Liver (tissue), 9 donors: ENCODE results near the gene UNCX. TPM values are rescaled to one million over a fixed set of nuclear protein-coding genes. Genes with fewer than 3 reads are reported as not detected.

ENCODE experiments used
- DNase-seq: peaks from one replicate; pipeline ENCODE4 v3.0.0-alpha.2; 2017; ENCODE audit warnings: low spot score
- H3K27ac ChIP-seq, 2 donors: one replicate each; pipeline ENCODE4 v1.7.0; 2013; ENCODE audit warnings: inconsistent platforms in 2 of 2, low read length in 2 of 2, control low read depth in 1 of 2, low read depth in 1 of 2, mild to moderate bottlenecking in 1 of 2
- H3K27me3 ChIP-seq, 4 donors: one replicate each; pipeline versions ENCODE4 v1.6.1 to v1.7.0; 2013; ENCODE audit warnings: low read length in 3 of 4, inconsistent platforms in 1 of 4, mild to moderate bottlenecking in 1 of 4, moderate library complexity in 1 of 4; ENCODE audit not compliant: control insufficient read depth in 4 of 4, insufficient read depth in 4 of 4
- H3K36me3 ChIP-seq, 4 donors: one replicate each; pipeline versions ENCODE4 v1.6.1 to v1.7.0; 2013; ENCODE audit warnings: low read length in 3 of 4, mild to moderate bottlenecking in 3 of 4, low read depth in 1 of 4, moderate library complexity in 1 of 4; ENCODE audit not compliant: control insufficient read depth in 4 of 4, insufficient read depth in 3 of 4
- H3K4me1 ChIP-seq, 4 donors: one replicate each; pipeline versions ENCODE4 v1.6.1 to v1.7.0; 2013; ENCODE audit warnings: low read length in 3 of 4, mild to moderate bottlenecking in 3 of 4, moderate library complexity in 1 of 4; ENCODE audit not compliant: control insufficient read depth in 4 of 4, insufficient read depth in 4 of 4
- H3K4me3 ChIP-seq, 3 donors: one replicate each; pipeline versions ENCODE4 v1.6.1 to v1.7.0; 2013; ENCODE audit warnings: low read length in 3 of 3, control low read depth in 1 of 3, low read depth in 1 of 3, mild to moderate bottlenecking in 1 of 3
- H3K9ac ChIP-seq, 2 donors: one replicate each; pipeline ENCODE4 v1.7.0; 2013; ENCODE audit warnings: low read length in 2 of 2, mild to moderate bottlenecking in 2 of 2, moderate library complexity in 2 of 2, control low read depth in 1 of 2, low read depth in 1 of 2
- H3K9me3 ChIP-seq, 4 donors: one replicate each; pipeline versions ENCODE4 v1.6.1 to v1.7.0; 2013; ENCODE audit warnings: low read length in 3 of 4; ENCODE audit not compliant: control insufficient read depth in 4 of 4
- EGR1 ChIP-seq, 2 donors: IDR thresholded peaks; 2 replicates each; pipeline ENCODE4 v1.6.1; 2016 to 2018; ENCODE audit warnings: antibody characterized with exemption in 2 of 2, low read depth in 2 of 2
- FOXA1 ChIP-seq: IDR thresholded peaks from 2 replicates; pipeline ENCODE4 v1.6.1; 2016; ENCODE audit warnings: antibody characterized with exemption
- FOXA2 ChIP-seq: IDR thresholded peaks from 2 replicates; pipeline ENCODE4 v1.6.1; 2016; ENCODE audit warnings: antibody characterized with exemption
- GABPA ChIP-seq, 2 donors: IDR thresholded peaks in 1 of 2; conservative IDR thresholded peaks in 1 of 2; 2 replicates each; pipeline ENCODE4 v1.6.1; 2016; ENCODE audit warnings: antibody characterized with exemption in 2 of 2, mild to moderate bottlenecking in 1 of 2, moderate library complexity in 1 of 2
- HNF4A ChIP-seq, 2 donors: conservative IDR thresholded peaks; 2 replicates each; pipeline ENCODE4 v1.6.1; 2016; ENCODE audit warnings: antibody characterized with exemption in 2 of 2, mild to moderate bottlenecking in 2 of 2
- HNF4G ChIP-seq: IDR thresholded peaks from 2 replicates; pipeline ENCODE4 v1.6.1; 2016; ENCODE audit warnings: antibody characterized with exemption
- JUND ChIP-seq, 2 donors: IDR thresholded peaks; 2 replicates each; pipeline ENCODE4 v1.6.1; 2016; ENCODE audit warnings: antibody characterized with exemption in 2 of 2
- NR2F2 ChIP-seq: IDR thresholded peaks from 2 replicates; pipeline ENCODE4 v1.6.1; 2016; ENCODE audit warnings: antibody characterized with exemption
- RAD21 ChIP-seq, 2 donors: IDR thresholded peaks; 2 replicates each; pipeline ENCODE4 v1.6.1; 2016; ENCODE audit warnings: antibody characterized with exemption in 2 of 2, mild to moderate bottlenecking in 2 of 2
- RXRA ChIP-seq, 2 donors: IDR thresholded peaks; 2 replicates each; pipeline ENCODE4 v1.6.1; 2017 to 2018; ENCODE audit warnings: antibody characterized with exemption in 2 of 2, mild to moderate bottlenecking in 1 of 2
- SP1 ChIP-seq: IDR thresholded peaks from 2 replicates; pipeline ENCODE4 v1.6.1; 2018; ENCODE audit warnings: antibody characterized with exemption, mild to moderate bottlenecking
- TAF1 ChIP-seq: conservative IDR thresholded peaks from 2 replicates; pipeline ENCODE4 v1.6.1; 2016; ENCODE audit warnings: antibody characterized with exemption, mild to moderate bottlenecking
- YY1 ChIP-seq: IDR thresholded peaks from 2 replicates; pipeline ENCODE4 v1.6.1; 2016; ENCODE audit warnings: antibody characterized with exemption, mild to moderate bottlenecking
- WGBS: extraction: QIAGEN DNeasy Blood & Tissue Kit; methylation state at CpG from one replicate; pipeline ENCODE4 v1.1.7; 2013; 5-methylcytosine and 5-hydroxymethylcytosine counted together
- polyA plus RNA-seq, 2 donors: library from polyadenylated mRNA; stranded (reverse) in 1 of 2; unstranded in 1 of 2; fragments of 200-250 nt in 1 of 2; fragments of >200 nt in 1 of 2; fragmentation: Nextera tagmentation in 1 of 2; extraction: Ambion mirVana in 1 of 2; gene quantifications; one replicate each; pipeline versions ENCODE4 v1.2.1 to v1.2.3, GENCODE V29; 2013 to 2015
- total RNA-seq, 2 donors: library from RNA; depleted of rRNA; stranded (reverse); fragments of >200 nt; gene quantifications; one replicate each; pipeline ENCODE4 v1.2.3, GENCODE V29; 2014
- TF ChIP-seq, protein P1 (sequence below): IDR thresholded peaks from 2 replicates; pipeline ENCODE4 v1.6.1; 2016; ENCODE audit warnings: antibody characterized with exemption
- TF ChIP-seq, protein P2 (sequence below): IDR thresholded peaks from 2 replicates; pipeline ENCODE4 v1.6.1; 2016; ENCODE audit warnings: antibody characterized with exemption
- TF ChIP-seq, protein P3 (sequence below): IDR thresholded peaks from 2 replicates; pipeline ENCODE4 v1.6.1; 2016; ENCODE audit warnings: antibody characterized with exemption, mild to moderate bottlenecking
- TF ChIP-seq, protein P4 (sequence below): fragments of 150-350 bp; IDR thresholded peaks from 2 replicates; pipeline ENCODE4 v1.5.1; 2017; ENCODE audit warnings: improper control_type of control experiment, low read depth, low read length; ENCODE audit not compliant: missing input control
- TF ChIP-seq, protein P5 (sequence below): IDR thresholded peaks from 2 replicates; pipeline ENCODE4 v1.6.1; 2016; ENCODE audit warnings: antibody characterized with exemption
- donor health status: healthy.
- donor health status: healthy.
- donor health status: healthy.
- donor health status: healthy.
- donor health status: healthy.

Gene UNCX
- total and polyA plus RNA-seq, 4 donors: not detected

DNA sequence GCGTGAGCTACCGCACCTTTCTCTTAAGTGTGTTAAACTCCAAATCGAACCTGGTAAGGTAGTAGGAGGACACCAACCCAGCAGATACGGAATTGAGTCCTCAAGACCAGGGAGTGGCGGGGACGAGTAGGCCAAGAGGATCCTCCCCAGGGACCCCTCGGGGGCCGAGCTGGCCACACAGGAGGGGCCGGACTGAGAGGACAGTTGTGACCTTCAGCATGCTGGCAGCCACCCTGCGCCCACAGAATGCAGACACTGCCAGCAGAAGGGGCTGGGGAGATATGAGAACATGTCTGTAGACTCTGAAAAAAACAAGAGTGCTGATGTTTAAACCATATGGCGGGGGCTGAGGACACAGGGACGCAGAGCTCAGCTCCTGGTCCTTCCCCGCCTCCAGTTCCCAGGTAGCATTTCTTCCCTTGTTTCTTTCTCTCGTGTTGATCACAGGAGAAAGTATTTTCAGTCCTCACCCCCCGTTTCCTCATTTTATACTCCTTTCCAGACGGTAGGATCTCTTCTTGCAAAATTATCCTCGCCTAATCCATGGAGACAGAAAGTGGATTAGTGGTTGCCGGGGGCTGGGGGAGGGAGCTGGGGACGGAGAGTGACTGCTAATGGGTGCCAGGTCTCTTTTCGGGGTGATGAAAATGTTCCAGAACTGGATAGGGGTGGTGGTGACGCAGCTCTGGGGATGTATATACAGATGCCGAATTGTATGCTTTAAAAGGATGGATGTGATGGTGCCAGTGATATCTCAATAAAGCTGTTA, 11.5 kb upstream of the UNCX start:
- peaks cover 0 to 3% (median 0%) of the 10 kb centered on the region in 4 donors for H3K4me1 ChIP-seq

More for the DNA sequence above, 11.5 kb upstream of the UNCX start:
- Histone ChIP-seq H3K4me3 (no peak overlapping the region), H3K27me3 (peaks cover 6 to 18% (median 13%) of the 10 kb centered on the region in 4 donors), H3K27ac (no peak overlapping the region), H3K9me3 (no peaks in the 10 kb centered on the region), H3K36me3 (no peaks in the 10 kb centered on the region), H3K9ac (no peak overlapping the region)
- TF ChIP-seq EGR1 (IDR thresholded peaks at IDR 0.05; ENCODE audit: low read depth in 2 of 2) (no peak), RAD21 (IDR thresholded peaks at IDR 0.05) (no peak), HNF4A (conservative IDR thresholded peaks at IDR 0.05) (no peak), FOXA2 (no peak), FOXA1 (no peak), JUND (IDR thresholded peaks at IDR 0.05) (no peak), SP1 (no peak), RXRA (IDR thresholded peaks at IDR 0.05) (no peak), YY1 (no peak), NR2F2 (no peak), GABPA (IDR thresholded peaks at IDR 0.05 in 1 of 2, conservative IDR thresholded peaks at IDR 0.05 in 1 of 2) (no peak), TAF1 (no peak), HNF4G (no peak)
- TF ChIP-seq, protein P1, sequence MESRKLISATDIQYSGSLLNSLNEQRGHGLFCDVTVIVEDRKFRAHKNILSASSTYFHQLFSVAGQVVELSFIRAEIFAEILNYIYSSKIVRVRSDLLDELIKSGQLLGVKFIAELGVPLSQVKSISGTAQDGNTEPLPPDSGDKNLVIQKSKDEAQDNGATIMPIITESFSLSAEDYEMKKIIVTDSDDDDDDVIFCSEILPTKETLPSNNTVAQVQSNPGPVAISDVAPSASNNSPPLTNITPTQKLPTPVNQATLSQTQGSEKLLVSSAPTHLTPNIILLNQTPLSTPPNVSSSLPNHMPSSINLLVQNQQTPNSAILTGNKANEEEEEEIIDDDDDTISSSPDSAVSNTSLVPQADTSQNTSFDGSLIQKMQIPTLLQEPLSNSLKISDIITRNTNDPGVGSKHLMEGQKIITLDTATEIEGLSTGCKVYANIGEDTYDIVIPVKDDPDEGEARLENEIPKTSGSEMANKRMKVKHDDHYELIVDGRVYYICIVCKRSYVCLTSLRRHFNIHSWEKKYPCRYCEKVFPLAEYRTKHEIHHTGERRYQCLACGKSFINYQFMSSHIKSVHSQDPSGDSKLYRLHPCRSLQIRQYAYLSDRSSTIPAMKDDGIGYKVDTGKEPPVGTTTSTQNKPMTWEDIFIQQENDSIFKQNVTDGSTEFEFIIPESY: no peak
- TF ChIP-seq, protein P2, sequence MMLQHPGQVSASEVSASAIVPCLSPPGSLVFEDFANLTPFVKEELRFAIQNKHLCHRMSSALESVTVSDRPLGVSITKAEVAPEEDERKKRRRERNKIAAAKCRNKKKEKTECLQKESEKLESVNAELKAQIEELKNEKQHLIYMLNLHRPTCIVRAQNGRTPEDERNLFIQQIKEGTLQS: no peak
- TF ChIP-seq, protein P3, sequence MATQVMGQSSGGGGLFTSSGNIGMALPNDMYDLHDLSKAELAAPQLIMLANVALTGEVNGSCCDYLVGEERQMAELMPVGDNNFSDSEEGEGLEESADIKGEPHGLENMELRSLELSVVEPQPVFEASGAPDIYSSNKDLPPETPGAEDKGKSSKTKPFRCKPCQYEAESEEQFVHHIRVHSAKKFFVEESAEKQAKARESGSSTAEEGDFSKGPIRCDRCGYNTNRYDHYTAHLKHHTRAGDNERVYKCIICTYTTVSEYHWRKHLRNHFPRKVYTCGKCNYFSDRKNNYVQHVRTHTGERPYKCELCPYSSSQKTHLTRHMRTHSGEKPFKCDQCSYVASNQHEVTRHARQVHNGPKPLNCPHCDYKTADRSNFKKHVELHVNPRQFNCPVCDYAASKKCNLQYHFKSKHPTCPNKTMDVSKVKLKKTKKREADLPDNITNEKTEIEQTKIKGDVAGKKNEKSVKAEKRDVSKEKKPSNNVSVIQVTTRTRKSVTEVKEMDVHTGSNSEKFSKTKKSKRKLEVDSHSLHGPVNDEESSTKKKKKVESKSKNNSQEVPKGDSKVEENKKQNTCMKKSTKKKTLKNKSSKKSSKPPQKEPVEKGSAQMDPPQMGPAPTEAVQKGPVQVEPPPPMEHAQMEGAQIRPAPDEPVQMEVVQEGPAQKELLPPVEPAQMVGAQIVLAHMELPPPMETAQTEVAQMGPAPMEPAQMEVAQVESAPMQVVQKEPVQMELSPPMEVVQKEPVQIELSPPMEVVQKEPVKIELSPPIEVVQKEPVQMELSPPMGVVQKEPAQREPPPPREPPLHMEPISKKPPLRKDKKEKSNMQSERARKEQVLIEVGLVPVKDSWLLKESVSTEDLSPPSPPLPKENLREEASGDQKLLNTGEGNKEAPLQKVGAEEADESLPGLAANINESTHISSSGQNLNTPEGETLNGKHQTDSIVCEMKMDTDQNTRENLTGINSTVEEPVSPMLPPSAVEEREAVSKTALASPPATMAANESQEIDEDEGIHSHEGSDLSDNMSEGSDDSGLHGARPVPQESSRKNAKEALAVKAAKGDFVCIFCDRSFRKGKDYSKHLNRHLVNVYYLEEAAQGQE: no peak
- TF ChIP-seq, protein P4, sequence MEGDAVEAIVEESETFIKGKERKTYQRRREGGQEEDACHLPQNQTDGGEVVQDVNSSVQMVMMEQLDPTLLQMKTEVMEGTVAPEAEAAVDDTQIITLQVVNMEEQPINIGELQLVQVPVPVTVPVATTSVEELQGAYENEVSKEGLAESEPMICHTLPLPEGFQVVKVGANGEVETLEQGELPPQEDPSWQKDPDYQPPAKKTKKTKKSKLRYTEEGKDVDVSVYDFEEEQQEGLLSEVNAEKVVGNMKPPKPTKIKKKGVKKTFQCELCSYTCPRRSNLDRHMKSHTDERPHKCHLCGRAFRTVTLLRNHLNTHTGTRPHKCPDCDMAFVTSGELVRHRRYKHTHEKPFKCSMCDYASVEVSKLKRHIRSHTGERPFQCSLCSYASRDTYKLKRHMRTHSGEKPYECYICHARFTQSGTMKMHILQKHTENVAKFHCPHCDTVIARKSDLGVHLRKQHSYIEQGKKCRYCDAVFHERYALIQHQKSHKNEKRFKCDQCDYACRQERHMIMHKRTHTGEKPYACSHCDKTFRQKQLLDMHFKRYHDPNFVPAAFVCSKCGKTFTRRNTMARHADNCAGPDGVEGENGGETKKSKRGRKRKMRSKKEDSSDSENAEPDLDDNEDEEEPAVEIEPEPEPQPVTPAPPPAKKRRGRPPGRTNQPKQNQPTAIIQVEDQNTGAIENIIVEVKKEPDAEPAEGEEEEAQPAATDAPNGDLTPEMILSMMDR: no peak
- TF ChIP-seq, protein P5, sequence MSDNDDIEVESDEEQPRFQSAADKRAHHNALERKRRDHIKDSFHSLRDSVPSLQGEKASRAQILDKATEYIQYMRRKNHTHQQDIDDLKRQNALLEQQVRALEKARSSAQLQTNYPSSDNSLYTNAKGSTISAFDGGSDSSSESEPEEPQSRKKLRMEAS: no peak
- 54% methylated on average over 22 of the region's 22 CpGs for WGBS
- no peak for DNase-seq
